Measurements from ENCODE around the gene KRT2.

DNA sequence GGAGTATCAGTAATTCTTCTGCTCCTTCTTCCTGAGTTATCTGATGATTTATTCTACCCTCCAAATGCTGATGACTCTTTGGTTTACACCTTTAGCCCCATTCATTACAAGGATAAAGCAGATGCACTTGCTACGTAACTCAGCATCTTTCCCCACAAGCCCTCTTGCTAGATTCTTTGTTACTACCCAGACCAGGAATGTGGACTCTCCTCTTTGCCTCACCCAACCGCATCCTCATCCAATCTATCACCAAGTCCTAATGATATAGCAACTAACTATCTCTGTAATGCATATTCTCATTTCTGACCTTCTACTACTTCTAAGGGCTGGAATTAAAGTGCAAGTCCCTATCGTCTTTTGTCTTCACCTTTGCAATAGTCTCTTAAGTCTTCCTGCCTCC lies 18.9 kb upstream of the KRT2 start:
- TF ChIP-seq POLR2A (IDR thresholded peaks at IDR 0.05), result no peak
- TF ChIP-seq CTCF (IDR thresholded peaks at IDR 0.05), result no peak

Data from thyroid gland (tissue), 4 donors.